Measurements from ENCODE around the gene CTDSPL. TPM values are rescaled to one million over a fixed set of nuclear protein-coding genes. Genes with fewer than 3 reads are reported as not detected.
A peak's percentile ranks its signal among the peaks of the same experiment; 100 is the strongest.

Gene CTDSPL
- total RNA-seq, 1 donor from 2014 or later: 43.4 TPM

DNA sequence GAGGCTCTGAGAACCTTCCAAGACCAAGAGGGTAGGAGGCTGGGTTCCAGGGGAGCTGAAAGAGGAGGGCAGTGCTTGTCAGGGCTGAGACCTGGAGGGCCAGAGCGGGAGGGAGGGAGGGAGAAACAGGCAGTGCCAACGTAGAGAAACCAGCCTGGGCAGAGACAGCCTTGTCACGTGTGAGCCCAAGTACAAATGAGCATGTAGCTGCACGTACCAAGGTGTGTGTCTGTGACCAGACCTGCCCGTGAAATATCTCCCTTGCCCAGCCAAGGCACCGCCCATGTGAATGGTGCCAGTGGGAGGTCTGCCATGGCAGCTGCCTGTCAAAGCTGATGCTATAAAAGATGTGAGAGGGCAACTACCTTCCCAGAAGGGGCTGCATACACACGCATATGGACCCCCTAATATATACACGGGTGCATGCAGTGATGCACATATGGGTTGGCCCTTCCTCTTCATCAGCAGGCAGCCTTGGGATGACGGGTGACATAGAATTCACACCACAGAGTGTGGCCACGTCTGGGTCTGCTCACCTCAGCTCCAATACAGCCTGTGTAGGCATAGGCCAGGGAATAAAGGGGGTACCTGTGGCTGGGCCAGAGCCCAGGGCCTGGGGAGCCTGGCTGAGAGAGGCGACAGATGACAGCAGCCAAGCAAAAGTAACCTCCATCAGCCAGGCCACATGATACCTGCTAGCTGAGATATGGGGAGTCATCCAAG lies 7.8 kb upstream of the CTDSPL start:
- DNase-seq (ENCODE audit: low read depth): no peak

DNA sequence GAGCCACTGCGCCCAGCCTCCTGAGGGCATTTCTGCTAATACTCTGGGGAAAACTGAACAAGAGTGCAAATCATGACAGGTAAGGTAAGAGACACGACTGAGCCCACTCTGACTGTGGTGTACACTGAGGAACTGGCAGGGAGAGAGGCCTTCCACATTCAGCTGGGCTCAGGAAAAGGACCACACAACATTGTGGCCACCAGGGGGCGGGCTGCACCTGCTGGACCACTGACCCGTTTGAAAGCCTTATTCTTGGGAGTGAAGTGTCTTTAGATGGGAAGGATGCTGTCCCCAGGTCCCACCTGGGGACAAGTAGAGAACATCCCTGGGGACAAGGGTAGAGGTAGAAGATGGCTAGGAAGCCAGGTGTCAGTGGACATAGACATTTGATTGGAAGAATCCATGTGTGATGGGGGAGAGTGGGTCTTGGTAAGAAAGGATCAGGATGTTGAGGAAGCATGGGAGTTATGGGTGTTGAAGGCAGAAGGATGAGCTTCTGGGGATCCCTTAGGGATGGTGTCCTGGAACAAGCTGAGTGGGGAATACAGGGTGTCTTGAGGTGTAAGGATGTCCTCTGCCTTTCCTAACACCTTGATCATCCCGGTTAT lies 6.2 kb upstream of the CTDSPL start:
- peak; percentile 41 for DNase-seq (ENCODE audit: low read depth)

DNA sequence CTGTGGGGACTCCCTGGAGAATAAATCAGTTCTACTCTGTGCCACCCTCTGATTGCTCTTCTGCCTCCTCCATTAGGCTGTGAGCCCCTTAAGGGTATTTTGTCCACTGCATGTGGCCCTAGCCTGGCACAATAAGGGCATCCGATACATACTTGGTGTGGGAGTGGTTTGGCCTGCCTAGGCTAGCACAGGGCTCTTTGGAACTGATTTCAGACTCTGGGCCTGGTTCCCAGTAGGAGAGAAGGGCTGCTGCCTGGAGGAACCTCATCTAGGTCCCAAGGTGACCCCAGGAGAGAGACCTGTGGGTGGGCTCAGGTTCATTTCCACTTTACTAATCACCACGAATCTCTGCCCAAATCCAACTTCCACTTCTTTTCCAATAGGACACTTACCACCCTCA lies 5.3 kb upstream of the CTDSPL start:
- no peak for DNase-seq (ENCODE audit: low read depth)

DNA sequence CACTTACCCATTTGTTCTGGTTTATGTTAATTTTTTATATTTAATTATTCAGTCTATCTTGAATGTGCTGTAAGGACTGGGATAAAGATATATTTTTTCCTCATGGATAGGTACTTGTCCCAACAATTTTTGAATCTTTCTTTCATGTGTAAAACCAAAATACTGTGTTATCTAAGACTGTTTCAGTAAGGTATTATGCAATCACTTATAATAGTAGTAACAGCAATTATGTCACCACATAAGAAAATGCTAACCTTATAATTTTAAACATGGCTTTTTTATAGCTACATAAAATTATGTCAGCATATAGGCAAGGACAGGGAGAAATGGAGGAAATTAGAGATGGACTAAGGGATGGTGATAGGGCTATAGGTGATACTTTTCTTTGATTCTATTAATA lies 2.9 kb upstream of the CTDSPL start:
- DNase-seq (ENCODE audit: low read depth): no peak

DNA sequence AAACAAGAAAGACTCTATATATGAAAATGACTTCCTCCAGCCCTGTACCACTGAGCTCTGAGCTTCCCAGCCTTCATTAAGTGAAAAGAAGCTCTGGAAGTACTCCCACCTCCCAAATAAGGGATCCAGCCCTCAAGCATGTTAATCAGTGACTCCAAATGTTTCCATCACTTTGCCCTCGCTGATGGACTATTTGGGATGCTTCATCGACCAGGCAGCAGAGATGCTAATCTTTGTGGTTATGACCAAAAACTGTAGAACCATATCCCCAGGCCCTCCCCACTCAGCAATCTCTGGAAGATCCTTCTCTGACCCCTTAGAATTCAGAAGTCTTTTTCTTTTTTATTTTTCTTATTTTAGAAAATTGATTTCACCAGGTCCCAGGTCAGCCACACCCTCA lies 2.3 kb upstream of the CTDSPL start:
- peak; percentile 34 for DNase-seq (ENCODE audit: low read depth)

DNA sequence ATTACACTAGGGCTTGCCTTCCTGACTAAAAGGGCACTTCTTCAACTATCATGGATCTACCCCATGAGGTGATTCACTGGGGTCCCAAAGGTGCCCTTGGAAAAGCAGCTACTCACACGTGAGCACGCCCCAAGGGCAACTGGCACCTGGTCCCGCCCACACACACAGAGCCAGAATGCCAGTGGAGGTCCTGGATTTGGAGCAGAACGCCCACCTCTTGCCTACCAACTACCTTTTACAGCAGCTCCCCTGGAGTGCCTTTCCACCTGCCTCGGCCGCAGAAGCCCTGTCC lies 1.8 kb upstream of the CTDSPL start:
- no peak for DNase-seq (ENCODE audit: low read depth)

DNA sequence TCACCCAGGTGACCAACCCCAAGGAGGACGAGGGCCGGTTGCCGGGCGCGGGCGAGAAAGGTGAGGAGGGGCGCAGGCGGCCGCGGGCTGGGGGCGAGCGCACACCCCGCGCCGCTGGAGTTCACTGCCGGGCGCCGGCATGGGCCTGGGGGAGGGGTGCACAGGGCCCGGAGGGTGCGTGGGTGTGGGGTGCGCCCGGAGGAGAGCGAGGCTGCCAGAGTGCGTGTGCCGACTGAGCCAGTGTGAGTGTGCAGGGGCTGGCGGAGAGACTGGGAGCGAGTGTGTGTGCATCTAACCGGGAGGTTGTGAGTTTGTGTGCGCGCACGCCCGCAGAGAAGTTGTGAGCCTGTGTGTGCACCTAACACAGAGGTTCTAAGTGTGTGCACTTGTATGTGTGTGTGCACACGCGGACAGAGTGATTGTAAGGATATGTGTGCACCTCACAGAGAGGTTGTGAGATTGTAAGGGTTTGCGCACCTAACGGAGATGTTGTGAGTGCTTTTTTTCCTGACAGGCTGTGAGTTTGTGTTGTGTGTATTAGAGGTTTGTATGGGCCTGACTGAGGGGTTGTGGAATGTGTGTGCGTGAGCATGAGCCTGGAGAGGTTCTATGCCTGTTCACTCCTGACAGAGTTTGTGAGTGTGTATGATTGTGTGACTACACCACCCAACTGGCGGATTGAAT lies 681 bp downstream of the CTDSPL start:
- DNase-seq (ENCODE audit: low read depth): peak; percentile 54

DNA sequence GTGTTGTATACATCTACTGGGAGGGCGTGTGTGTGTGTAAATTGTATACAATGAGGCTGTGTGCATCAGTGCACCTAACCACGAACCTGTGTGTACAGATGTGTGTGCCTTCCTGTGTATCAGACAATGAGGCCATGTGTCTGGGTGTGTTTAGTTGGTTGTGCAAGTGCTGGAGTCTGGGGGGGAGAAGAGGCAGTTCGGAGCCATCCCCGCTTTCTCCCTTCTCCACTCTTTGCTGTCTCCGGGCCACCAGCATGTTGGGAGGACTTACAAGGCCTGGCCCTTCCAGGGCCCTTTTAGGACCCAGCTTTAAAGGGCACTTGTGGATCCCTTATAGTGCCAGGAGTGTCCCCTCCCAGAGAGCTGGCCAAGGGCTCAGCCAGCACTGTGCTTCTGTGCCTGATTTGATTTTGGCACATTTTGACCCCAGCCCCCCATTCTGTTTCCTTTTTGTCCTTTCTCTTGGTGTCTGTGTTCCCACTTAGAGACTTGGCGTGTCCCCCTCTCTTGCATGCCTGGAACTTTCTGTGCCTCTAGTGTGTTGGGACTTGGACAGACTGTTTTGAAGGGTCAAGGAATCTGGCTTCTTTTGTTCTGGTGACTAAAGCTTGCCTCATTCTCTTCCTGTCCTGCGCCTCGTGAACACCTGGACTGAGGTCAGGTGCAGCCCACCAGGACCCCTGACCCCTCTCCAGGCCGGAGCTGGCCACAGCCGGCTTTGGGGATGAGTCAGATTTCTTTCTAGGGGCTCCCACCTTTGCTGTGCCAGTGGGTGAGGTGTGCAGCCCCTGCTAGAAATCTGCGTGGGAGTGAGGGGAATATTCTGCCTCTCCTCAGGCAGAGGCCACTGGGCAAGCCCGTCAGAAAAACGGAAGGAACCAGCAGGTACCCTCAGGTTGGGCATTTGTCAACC lies 1.5 kb downstream of the CTDSPL start:
- DNase-seq (ENCODE audit: low read depth): peak; percentile 42

DNA sequence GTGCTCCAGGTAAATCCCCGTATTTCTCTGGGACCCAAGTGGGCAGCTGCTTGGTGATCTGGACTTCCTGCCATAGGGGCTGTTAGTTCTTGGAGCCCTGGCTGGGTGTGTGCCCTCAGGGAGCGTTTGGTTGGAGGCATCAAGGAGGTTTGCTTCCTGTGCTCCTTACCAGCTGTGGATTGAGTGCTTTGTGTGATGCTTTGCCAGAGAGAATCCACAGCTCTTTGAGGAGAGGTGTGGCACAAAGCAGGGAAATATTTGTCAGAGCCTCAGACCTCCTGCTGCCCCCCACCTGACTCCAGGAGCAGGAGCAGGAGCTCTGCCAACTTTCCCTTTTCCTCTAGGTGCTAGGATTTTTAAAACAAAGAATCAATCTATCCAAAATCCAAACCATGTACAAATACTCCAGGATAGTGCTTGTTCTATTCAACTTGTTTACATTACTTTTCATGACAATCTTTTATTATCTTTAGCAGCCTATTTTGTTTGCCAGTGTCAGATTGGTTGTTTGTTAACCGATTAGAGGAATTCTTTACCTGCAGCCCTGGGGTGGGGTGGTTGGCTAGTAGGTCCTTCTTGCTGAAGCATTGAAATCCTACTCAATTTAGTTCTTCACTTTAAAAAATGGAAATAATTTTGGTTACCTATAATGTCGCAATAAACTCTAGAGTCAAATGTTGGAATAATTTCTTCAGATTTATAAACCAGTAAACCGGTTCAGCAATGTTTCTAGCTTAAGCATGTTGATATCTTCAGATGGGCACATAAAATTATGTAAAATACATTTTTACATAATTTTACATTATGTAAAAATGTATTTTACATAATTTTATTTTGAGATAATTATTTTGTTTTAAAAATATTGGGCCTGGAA lies 2.5 kb downstream of the CTDSPL start:
- DNase-seq (ENCODE audit: low read depth): peak; percentile 35

DNA sequence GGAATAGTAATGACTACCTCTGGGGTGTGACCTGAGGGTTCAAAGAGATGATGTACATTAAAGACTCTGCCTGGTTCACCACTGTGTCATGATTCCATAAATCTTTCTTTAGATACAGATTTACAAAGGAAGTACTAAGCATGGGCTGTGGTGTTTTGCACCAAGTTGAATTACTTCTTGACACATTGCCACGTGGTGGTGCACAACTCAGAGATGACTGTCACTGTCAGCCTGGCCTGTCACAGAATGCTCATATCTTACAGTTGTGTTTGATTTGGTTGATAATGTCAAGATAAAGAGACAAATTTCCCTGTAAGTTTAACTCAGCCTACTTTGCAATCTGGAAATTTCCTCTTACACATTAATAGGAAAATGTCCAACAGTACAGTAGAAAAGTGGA lies 3.2 kb downstream of the CTDSPL start:
- DNase-seq (ENCODE audit: low read depth): no peak

DNA sequence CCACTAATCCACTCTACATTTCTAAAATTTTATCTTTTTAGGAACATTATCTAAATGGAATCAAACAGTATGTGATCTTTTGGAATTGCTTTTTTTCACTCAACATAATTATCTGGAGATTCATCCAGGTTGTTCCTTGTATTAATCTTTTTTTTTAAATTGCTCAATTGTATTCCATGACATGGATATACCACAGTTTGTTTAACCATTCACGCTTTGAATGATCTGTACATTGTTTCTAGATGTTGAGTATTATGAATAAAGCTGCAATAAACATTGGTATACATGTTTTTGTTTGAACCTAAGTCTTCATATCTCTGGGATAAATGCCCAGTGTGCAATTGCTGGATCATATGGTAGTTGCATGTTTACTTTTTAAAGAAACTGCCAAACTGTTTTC lies 5.5 kb downstream of the CTDSPL start:
- DNase-seq (ENCODE audit: low read depth): no peak

DNA sequence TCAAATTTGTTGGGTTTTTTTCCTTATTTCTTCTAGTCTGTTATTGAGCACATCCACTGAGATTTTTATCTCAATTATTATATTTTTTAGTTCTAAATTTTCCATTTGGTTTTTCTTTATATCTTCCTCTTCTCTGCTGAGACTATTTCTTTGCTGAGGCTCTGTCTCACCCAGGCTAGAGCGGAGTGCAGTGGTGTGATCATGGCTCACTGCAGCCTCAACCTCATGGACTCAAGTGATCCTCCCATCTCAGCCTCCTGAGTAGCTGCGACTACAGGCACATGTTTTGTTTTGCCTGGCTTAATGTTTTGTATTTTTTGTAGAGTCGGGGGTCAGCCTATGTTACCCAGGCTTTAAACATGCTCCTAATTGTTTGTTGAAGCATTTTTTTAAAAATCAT lies 10.2 kb downstream of the CTDSPL start:
- DNase-seq (ENCODE audit: low read depth): no peak

DNA sequence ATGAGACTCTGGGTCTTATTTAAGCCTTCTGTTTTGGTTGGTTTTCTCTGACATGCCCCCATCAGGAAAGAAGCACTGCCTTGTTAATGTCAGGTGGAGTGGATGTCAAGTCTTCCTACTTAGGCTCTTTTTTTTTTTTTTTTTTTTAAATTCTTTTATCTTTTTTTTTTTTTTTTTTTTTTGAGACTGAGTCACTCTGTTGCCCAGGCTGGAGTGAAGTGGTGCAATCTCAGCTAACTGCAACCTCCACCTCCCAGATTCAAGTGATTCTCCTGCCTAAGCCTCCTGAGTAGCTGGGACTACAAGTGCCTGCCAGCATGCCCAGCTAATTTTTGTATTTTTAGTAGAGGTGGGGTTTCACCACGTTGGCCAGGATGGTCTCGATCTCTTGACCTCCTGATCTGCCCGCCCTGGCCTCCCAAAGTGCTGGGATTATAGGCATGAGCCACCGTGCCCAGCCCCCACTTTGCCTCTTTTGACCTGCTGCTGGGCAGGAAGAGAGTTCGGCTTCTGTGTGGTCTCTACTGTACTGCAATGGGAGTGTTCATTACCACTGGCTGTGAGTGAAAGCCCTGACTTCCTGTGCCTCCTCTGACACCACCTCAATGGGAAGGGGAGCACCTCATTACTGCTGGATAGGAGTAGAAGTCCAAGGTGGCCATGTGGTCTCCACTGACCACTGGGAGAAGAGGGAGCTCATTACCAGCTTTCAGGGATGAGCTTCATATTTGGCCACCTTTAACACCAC lies 10.9 kb downstream of the CTDSPL start:
- DNase-seq (ENCODE audit: low read depth): peak; percentile 36

DNA sequence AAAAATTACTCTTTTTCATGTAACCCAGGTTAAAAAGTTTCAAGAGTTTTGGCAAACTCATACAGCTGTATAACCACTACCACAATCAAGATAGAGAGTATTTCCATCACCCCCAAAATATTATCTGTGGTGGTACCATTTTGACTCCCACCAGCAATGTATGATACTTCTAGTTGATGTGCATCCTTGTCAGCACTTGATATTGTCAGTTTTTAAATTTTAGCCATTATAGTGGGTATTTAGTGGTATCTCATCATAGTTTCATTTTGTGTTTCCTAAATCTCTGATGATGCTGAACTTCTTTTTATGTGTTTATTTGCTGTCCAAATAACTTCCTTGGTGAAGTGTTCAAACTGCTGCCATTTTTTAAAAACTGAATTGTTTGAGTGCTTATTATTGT lies 14.6 kb downstream of the CTDSPL start:
- no peak for DNase-seq (ENCODE audit: low read depth)

DNA sequence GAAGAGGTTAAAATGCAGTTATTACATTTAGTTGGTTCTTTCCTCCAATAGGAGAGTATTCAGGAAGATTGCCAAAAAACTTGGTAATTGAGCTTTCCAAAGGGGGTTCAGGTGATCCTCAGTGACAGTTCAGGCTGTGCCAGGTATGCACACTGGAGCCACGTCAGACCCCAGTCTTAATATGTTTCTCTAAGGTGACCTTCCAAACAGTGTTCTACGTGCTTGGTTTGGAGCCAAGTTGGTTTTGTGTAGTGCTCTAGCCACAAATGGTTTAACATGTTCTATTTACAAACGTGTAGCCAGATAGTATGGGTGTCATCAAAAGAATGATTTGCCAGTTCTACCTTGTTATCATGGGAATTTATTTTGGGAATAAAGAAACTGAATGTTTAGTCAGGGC lies 21.0 kb downstream of the CTDSPL start:
- DNase-seq (ENCODE audit: low read depth): no peak

DNA sequence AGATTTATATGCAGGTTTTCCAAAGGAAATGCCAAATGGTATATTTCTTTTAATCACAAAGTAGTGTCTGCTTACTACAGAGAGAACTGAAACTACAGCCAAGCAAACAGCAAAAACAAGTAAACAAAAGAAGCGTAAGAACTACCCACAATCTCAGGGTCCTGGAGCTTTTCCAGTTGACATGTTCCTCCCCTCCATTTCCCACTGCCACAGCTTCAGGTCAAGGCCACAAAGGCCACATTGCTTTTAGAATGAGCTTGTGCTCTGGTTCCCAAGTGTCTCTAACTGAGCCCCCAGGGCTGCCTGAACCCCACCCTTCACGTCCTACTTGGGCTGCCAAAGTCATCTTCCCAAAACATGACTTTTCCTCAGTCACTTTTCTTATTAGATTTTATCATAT lies 24.1 kb downstream of the CTDSPL start:
- DNase-seq (ENCODE audit: low read depth): no peak

DNA sequence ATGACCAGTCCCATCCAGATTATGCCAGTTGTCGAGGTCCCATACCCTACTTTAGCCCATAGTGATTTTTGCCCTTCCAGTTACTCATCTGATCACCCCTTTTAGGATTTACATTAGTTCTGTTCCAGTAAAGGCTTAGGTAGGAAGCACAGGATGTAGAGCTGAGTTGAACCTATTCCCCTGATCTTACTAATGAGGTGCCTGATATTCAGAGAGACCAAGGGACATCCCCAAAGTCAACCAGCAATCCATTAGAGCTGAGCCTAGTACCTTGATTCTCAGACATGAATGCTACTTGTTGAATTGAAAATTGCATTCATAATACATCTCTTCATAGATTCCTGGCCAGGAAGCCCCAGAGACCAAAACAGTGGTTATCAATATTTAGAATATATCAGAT lies 24.7 kb downstream of the CTDSPL start:
- DNase-seq (ENCODE audit: low read depth): no peak

DNA sequence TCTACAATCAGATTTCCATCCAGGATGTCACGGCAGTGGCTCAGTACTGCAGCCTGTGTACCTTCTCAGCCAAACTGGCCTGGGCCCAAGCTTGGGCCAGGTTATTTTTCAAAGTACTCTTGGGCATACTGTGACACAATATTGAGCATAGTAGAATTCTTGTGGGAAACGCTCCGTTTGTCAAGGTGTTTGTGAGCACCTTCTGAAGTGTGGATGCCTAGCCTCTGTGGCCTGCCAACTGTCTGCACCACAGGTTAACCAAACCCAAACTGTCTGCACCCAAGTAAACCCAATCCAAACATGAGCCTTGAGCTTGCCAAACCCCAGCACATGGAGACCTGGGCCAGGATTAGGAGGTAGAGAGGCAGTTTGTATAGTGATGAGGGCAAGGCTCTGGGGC lies 25.4 kb downstream of the CTDSPL start:
- peak; percentile 46 for DNase-seq (ENCODE audit: low read depth)

DNA sequence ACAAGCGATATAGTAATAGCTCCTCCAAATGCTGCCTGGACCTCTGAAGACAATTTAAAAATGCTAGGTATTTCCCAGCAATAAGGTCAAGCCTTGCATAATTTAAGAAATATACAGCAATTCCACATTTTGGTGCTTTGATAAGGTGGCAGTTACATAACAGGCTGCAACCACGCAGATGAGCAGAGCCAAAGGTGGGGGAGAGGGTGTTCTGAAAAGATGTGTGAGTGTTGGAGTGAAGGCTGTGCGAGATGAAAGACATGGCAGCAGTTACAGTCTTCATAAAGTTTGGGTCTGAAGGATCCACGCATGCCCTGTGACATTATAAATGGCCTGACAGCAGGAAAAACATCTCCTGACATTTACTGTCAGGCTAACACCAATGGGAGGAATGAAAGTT lies 26.1 kb downstream of the CTDSPL start:
- no peak for DNase-seq (ENCODE audit: low read depth)

DNA sequence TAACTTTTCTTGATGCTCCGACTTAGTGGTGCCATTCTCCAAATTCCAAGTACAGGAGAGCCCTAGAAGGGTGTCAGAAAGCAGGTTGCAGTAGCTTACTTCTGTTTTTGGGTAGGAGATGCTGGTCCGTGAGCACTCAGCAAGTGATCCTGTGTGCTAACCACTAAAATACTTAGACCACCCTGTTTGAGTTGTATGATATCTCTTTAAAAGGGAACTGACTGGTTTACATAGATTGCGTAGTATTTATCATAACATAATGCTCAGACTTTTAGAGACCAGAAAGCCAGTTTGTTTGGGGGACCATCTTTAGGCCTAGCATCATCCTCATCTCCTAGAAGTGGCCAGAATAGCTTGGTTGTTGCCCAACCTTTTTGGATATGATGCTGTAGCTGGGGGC lies 26.7 kb downstream of the CTDSPL start:
- DNase-seq (ENCODE audit: low read depth): no peak

DNA sequence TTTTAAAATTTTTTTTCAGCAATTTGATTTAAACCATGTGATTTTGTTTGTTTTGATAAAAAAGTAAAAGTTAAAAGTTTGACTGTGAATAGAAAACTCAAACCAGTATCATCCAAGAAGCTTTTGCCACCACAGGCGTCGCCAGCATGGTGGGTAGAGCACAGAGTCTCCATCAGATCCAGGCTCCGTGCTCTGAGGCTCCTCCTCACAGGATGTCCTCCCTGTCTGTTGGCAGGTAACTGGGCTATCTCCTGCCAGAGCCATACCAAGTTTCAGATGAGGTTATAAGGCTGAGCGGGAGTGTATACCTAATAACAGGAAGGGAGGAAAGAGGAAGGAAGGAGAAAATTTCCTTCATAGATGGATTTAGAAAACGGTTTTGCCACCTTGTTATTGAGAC lies 28.8 kb downstream of the CTDSPL start:
- DNase-seq (ENCODE audit: low read depth): no peak

All from renal cortical epithelial cell (primary cell).